Measurements from ENCODE around the gene ZNF74. TPM values are rescaled to one million over a fixed set of nuclear protein-coding genes. Genes with fewer than 3 reads are reported as not detected.

ZNF74 gene
- polyA plus RNA-seq, 2 of the 4 experiments (the other 2 are of a cell fraction): 4.3 to 7.4 TPM

DNA sequence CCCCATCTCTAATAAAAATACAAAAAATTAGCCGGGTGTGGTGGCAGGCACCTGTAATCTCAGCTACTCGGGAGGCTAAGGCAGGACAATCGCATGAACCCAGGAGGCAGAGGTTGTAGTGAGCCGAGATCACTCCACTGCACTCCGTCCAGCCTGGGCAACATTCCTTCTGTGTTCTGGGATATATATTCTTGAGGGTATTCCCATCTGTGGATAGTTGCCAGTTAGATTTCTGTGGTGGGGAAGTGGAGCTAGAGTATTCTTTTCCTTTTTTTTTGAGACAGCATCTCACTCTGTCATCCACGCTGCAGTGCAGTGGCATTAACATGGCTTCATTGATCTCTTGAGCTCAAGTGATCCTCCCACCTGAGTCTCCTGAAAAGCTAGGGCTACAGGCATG is 9.1 kb upstream of the ZNF74 start (continued):
- TF ChIP-seq PHF8 (IDR thresholded peaks at IDR 0.05; ENCODE audit: borderline replicate concordance, low read depth): no peak
- no peak for TF ChIP-seq NR3C1 (IDR thresholded peaks at IDR 0.05)
- no peak for TF ChIP-seq JUN (IDR thresholded peaks at IDR 0.05)
- no peak for TF ChIP-seq TFCP2L1 (CRISPR knock-in tag; IDR thresholded peaks at IDR 0.05)
- TF ChIP-seq MAFK (IDR thresholded peaks at IDR 0.05; ENCODE audit: partially characterized antibody): no peak

DNA sequence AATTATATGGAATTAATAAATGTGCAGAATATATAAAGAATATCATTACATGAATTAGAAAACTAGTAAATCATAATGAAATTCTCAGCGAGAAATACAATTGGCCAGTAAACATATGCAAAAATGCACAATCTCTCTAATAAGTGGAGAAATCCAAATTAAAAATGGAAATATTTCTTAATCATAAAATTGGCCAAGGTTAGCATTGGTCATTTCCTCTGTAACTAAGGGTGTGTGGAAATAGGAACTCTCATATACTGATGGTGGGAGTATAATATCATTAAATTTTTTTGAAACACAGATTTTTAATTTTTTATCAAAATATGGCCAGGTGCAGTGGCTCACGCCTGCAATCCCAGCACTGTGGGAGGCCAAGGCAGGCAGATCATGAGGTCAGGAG is 7.6 kb upstream of the ZNF74 start:
- no peak for TF ChIP-seq TP53 (CRISPR knock-in tag; IDR thresholded peaks at IDR 0.05)
- TF ChIP-seq EHF (CRISPR knock-in tag; IDR thresholded peaks at IDR 0.05): no peak
- no peak for TF ChIP-seq RAD21 (conservative IDR thresholded peaks at IDR 0.05 in 1 of 2, IDR thresholded peaks at IDR 0.05 in 1 of 2)
- no peak for TF ChIP-seq HDAC2 (IDR thresholded peaks at IDR 0.05)
- TF ChIP-seq, protein P1, sequence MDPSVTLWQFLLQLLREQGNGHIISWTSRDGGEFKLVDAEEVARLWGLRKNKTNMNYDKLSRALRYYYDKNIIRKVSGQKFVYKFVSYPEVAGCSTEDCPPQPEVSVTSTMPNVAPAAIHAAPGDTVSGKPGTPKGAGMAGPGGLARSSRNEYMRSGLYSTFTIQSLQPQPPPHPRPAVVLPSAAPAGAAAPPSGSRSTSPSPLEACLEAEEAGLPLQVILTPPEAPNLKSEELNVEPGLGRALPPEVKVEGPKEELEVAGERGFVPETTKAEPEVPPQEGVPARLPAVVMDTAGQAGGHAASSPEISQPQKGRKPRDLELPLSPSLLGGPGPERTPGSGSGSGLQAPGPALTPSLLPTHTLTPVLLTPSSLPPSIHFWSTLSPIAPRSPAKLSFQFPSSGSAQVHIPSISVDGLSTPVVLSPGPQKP (IDR thresholded peaks at IDR 0.05; ENCODE audit: low read depth, low read length): no peak
- TF ChIP-seq SMC3 (IDR thresholded peaks at IDR 0.05): no peak
- no peak for TF ChIP-seq NR3C1 (IDR thresholded peaks at IDR 0.05)
- no peak for TF ChIP-seq HOXA7 (CRISPR knock-in tag; IDR thresholded peaks at IDR 0.05)
- TF ChIP-seq JUN (IDR thresholded peaks at IDR 0.05): no peak
- TF ChIP-seq RCOR1 (IDR thresholded peaks at IDR 0.05; ENCODE audit: low read depth, low read length): no peak
- TF ChIP-seq, protein P2, sequence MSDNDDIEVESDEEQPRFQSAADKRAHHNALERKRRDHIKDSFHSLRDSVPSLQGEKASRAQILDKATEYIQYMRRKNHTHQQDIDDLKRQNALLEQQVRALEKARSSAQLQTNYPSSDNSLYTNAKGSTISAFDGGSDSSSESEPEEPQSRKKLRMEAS (IDR thresholded peaks at IDR 0.05): no peak
- TF ChIP-seq MAFK (IDR thresholded peaks at IDR 0.05; ENCODE audit: partially characterized antibody): no peak
- TF ChIP-seq EP300 (IDR thresholded peaks at IDR 0.05): no peak
- no peak for TF ChIP-seq ZSCAN20 (CRISPR knock-in tag; IDR thresholded peaks at IDR 0.05)
- TF ChIP-seq CBX2 (IDR thresholded peaks at IDR 0.05; ENCODE audit: borderline replicate concordance, low read depth): no peak
- no peak for TF ChIP-seq CHD2 (IDR thresholded peaks at IDR 0.05; ENCODE audit: low read length, partially characterized antibody)
- TF ChIP-seq, protein P3, sequence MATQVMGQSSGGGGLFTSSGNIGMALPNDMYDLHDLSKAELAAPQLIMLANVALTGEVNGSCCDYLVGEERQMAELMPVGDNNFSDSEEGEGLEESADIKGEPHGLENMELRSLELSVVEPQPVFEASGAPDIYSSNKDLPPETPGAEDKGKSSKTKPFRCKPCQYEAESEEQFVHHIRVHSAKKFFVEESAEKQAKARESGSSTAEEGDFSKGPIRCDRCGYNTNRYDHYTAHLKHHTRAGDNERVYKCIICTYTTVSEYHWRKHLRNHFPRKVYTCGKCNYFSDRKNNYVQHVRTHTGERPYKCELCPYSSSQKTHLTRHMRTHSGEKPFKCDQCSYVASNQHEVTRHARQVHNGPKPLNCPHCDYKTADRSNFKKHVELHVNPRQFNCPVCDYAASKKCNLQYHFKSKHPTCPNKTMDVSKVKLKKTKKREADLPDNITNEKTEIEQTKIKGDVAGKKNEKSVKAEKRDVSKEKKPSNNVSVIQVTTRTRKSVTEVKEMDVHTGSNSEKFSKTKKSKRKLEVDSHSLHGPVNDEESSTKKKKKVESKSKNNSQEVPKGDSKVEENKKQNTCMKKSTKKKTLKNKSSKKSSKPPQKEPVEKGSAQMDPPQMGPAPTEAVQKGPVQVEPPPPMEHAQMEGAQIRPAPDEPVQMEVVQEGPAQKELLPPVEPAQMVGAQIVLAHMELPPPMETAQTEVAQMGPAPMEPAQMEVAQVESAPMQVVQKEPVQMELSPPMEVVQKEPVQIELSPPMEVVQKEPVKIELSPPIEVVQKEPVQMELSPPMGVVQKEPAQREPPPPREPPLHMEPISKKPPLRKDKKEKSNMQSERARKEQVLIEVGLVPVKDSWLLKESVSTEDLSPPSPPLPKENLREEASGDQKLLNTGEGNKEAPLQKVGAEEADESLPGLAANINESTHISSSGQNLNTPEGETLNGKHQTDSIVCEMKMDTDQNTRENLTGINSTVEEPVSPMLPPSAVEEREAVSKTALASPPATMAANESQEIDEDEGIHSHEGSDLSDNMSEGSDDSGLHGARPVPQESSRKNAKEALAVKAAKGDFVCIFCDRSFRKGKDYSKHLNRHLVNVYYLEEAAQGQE (IDR thresholded peaks at IDR 0.05): no peak
- TF ChIP-seq NPAS2 (CRISPR knock-in tag; IDR thresholded peaks at IDR 0.05; ENCODE audit: borderline replicate concordance): no peak
- TF ChIP-seq CEBPB (IDR thresholded peaks at IDR 0.05): no peak
- TF ChIP-seq ZFP36 (IDR thresholded peaks at IDR 0.05; ENCODE audit: borderline replicate concordance, partially characterized antibody): no peak
- FAIRE-seq (no peak), ATAC-seq (no peak), DNase-seq (ENCODE audit: low read depth in 1 of 2, low spot score in 1 of 2) (no peak)
- H3K4me2 ChIP-seq: no peak overlapping the region
- ChIA-PET CTCF (no interaction called here), POLR2A (no interaction called here)
- no peak overlapping the region for H3K4me3 ChIP-seq
- no peaks in the 10 kb centered on the region for H3K4me1 ChIP-seq
- no peak overlapping the region for H3K27ac ChIP-seq
- H3K9me3 ChIP-seq: no peaks in the 10 kb centered on the region
- WGBS (ENCODE audit: missing lambda C conversion rate): 32% methylated on average over 2 of the region's 2 CpGs

DNA sequence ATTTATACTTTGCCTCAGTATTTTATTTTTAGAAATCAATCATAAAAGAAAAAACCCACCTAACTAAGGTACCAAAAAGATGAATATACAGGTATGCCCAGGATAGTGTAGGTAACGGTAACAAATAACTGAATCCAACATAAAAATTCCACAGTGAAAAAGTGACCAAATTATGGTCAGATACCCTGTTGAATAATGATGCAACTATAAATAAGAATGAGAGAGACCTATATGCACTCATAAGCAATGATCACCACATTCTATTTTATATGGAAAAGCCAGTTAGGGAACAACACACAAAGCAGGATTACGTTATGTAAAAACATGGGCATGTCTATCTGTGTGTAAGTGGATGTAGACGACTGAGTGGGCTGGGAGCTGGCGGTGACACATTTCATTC is 7.0 kb upstream of the ZNF74 start:
- WGBS (ENCODE audit: missing lambda C conversion rate): 41% methylated on average over 4 of the region's 4 CpGs
- H3K4me1 ChIP-seq: no peaks in the 10 kb centered on the region
- no peak for TF ChIP-seq HOXA7 (CRISPR knock-in tag; IDR thresholded peaks at IDR 0.05)
- TF ChIP-seq KDM1A (IDR thresholded peaks at IDR 0.05; ENCODE audit: low read depth): no peak
- no peak for TF ChIP-seq POLR2A (IDR thresholded peaks at IDR 0.05; ENCODE audit: low read length)
- TF ChIP-seq RNF2 (IDR thresholded peaks at IDR 0.05; ENCODE audit: borderline replicate concordance, low read depth): no peak
- no peak for TF ChIP-seq FOSL2 (IDR thresholded peaks at IDR 0.05)
- no peak for TF ChIP-seq FOSL2 (CRISPR knock-in tag; IDR thresholded peaks at IDR 0.05)
- TF ChIP-seq, protein P4, sequence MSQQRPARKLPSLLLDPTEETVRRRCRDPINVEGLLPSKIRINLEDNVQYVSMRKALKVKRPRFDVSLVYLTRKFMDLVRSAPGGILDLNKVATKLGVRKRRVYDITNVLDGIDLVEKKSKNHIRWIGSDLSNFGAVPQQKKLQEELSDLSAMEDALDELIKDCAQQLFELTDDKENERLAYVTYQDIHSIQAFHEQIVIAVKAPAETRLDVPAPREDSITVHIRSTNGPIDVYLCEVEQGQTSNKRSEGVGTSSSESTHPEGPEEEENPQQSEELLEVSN (IDR thresholded peaks at IDR 0.05; ENCODE audit: borderline replicate concordance, low read depth): no peak
- TF ChIP-seq, protein P1 (IDR thresholded peaks at IDR 0.05; ENCODE audit: low read depth, low read length): no peak
- TF ChIP-seq KDM5A (IDR thresholded peaks at IDR 0.05): no peak
- TF ChIP-seq EP300 (IDR thresholded peaks at IDR 0.05): no peak
- TF ChIP-seq, protein P2 (IDR thresholded peaks at IDR 0.05): no peak
- TF ChIP-seq GATA3 (IDR thresholded peaks at IDR 0.05; ENCODE audit: borderline replicate concordance): no peak
- TF ChIP-seq ESRRA (IDR thresholded peaks at IDR 0.05; ENCODE audit: borderline replicate concordance, low read length): no peak
- TF ChIP-seq ZSCAN20 (CRISPR knock-in tag; IDR thresholded peaks at IDR 0.05): no peak
- TF ChIP-seq RARB (CRISPR knock-in tag; IDR thresholded peaks at IDR 0.05): no peak

More for the DNA sequence above, 7.0 kb upstream of the ZNF74 start:
- H3K9me3 ChIP-seq: no peaks in the 10 kb centered on the region
- ATAC-seq: no peak
- H3K4me2 ChIP-seq: no peak overlapping the region
- no peak overlapping the region for H3K4me3 ChIP-seq
- ChIA-PET POLR2A (no interaction called here), CTCF (no interaction called here)
- no peak for DNase-seq (ENCODE audit: low read depth in 1 of 2, low spot score in 1 of 2)
- no peak for FAIRE-seq
- H3K27ac ChIP-seq: no peak overlapping the region
